ENCODE data around the gene CFAP99. TPM values are rescaled to one million over a fixed set of nuclear protein-coding genes. Genes with fewer than 3 reads are reported as not detected.

CFAP99 gene
- total RNA-seq, 2 donors from 2014 or later: 0.32 to 0.49 TPM

DNA sequence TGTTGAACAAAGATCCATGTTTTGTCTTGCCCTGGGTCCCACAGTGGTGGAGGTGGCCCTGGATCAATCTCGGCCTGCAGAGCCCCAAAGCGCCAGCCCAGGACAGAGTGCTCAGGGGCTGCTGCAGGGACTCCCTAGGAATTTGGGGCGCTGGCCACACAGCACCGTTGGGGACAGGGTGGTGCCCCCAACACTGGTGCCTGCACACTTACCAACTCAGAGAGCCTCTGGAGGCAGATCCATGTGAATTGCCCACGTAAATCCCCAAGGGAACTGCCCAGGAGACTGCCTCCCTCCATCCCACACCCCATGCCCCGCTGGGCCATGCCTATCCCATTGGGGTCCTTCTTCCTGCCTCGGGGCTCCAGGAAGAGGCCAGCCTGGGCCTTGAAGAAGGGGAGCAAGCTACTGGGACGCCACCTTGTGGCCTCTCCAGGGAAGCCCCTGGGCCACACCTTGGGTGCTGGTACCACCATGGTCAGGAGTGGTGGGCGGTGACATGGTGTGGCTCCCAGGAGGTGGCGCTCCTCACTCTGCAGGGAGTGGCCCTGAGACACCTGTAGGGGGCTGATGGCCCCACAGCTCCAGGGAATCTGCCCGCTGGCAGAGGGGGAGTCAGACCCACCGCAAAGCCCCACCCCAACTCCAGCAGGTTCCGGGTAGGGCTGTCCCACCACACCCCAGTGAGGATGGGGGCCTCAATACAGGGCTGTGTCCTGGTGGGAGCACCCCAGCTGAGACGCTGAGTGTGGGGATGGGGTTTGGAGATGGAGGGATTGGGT is 22.8 kb downstream of the CFAP99 start:
- peak; percentile 63 for DNase-seq
- Histone ChIP-seq H3K9me3 (no peaks in the 10 kb centered on the region), H3K27me3 (no peaks in the 10 kb centered on the region), H3K36me3 (no peaks in the 10 kb centered on the region), H3K27ac (no peak overlapping the region), H3K4me1 (no peaks in the 10 kb centered on the region), H3K9ac (ENCODE audit: low read depth in 2 of 2, low read length in 2 of 2) (no peak overlapping the region), H3K4me3 (no peak overlapping the region)
- intact Hi-C loops (cut with DNase I): loop anchor here (5.0 kb wide), 2 partner anchors 159 to 219 kb away; no protein-coding TSS in a partner anchor
- peak; percentile 88 for TF ChIP-seq CTCF (IDR thresholded peaks at IDR 0.05)

- intact Hi-C loops (cut with DNase I): loop anchor here (5.0 kb wide), 2 partner anchors 160 to 220 kb away; no protein-coding TSS in a partner anchor
- Histone ChIP-seq H3K4me3 (no peak overlapping the region), H3K9ac (ENCODE audit: low read depth in 2 of 2, low read length in 2 of 2) (no peak overlapping the region), H3K9me3 (no peaks in the 10 kb centered on the region), H3K27ac (no peak overlapping the region), H3K4me1 (no peaks in the 10 kb centered on the region), H3K27me3 (no peaks in the 10 kb centered on the region), H3K36me3 (no peaks in the 10 kb centered on the region)
- TF ChIP-seq CTCF (IDR thresholded peaks at IDR 0.05): no peak
- no peak for DNase-seq
Observed at GRCh38 chr4:2442175-2442993, 23.6 kb downstream of the CFAP99 start.

DNA sequence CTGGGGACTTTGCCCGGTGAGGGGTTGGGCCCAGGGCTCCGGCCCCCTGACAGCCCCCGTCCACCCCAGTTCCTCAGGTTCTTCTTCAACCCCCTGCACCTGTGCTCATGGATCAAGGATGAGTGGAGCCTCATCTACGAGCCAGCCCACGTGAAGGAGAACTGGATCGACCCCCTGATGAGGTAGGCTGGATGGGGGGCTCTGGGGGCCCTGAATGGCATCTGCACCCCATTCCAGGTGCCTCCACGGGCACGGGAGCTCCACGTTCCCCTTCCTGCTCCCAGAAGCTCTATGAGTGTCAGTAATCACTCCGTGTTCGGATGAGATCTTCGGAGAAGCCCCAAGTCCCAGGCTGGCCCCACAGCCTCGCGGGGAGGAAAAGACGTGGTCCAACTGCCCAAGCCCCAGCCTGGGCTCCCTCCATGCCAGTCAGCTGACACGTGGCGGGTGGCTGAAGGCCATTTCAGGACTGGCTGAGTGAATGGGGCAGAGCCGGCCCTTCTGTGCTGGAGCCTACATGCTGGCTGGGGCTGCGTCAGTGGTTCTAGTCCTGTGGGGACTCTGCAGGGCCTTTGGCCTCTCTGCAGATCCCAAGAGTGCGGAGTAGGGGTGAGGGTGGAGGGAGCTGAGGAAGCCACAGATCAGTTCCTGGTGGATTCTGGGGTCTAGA is 24.4 kb downstream of the CFAP99 start:
- Histone ChIP-seq H3K27me3 (no peaks in the 10 kb centered on the region), H3K9me3 (no peaks in the 10 kb centered on the region), H3K9ac (ENCODE audit: low read depth in 2 of 2, low read length in 2 of 2) (no peak overlapping the region), H3K27ac (no peak overlapping the region), H3K4me1 (no peaks in the 10 kb centered on the region), H3K4me3 (no peak overlapping the region), H3K36me3 (no peaks in the 10 kb centered on the region)
- intact Hi-C loops (cut with DNase I): loop anchor here (5.0 kb wide), 2 partner anchors 161 to 221 kb away; no protein-coding TSS in a partner anchor
- TF ChIP-seq CTCF (IDR thresholded peaks at IDR 0.05): no peak
- DNase-seq: no peak

DNA sequence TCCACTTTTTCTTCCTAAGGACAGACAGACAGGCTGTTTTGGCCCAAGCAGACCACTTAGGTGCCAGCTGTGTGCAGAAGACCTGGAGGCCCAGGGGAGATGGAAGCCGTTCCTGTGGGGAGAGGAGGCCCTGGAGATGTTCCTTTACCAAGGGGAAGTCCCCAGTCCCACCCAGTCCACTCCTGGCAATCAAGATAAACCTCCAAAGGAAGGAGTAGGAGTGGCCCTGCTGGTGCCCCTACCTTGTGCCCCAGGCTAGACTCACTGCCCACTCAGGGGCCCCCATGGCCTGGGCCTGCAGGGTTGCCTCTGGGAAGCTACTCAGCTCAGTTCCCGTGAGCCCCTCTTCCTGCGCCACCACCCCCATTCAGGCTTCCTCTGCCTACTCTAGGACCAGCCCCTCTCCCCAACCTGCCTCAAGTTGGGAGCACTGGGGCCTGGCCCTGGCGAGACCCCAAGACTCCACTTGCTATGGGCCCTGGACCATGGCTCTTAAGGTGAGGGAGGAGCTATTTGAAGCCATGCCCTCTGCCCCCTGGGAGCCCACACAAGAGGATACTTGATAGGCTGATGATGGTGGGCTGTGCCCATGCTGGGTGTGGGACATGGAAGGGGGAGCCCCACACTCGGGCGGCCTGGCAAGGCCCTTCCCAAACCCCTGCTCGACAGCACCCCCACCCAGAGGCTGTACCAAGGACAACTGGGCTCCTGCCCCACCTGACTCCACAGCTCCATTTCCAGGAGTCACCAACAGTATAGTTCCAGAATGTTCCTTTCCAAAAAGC is 25.4 kb downstream of the CFAP99 start:
- no peak for TF ChIP-seq CTCF (IDR thresholded peaks at IDR 0.05)
- H3K4me3 ChIP-seq: no peak overlapping the region
- H3K4me1 ChIP-seq: no peaks in the 10 kb centered on the region
- H3K36me3 ChIP-seq: no peaks in the 10 kb centered on the region
- no peak overlapping the region for H3K9ac ChIP-seq (ENCODE audit: low read depth in 2 of 2, low read length in 2 of 2)
- H3K27ac ChIP-seq: no peak overlapping the region
- intact Hi-C loops (cut with DNase I): loop anchor here (5.0 kb wide), 2 partner anchors 162 to 222 kb away; no protein-coding TSS in a partner anchor
- no peaks in the 10 kb centered on the region for H3K27me3 ChIP-seq
- DNase-seq: no peak
- H3K9me3 ChIP-seq: no peaks in the 10 kb centered on the region

All from colonic mucosa (tissue), 4 donors.